ENCODE data around the gene HIVEP3.

DNA sequence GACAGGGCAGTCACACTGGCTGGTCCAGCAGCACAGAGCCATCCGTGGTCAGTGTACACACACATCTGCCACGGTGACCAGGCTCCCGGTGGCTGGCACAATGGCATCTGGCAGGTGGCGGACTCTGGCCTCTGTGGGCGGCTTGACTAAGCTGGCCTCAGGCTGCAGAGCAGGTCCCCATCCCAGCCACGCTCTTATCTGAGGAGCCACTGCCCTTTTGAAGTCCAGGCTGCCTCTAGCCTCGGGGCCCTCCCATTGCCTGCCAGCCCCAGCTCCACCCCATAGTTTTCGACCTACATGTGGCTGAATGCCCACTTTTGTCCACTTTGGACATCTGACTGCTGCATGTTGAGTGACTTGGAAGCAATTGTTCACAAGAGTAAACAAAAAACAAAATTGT, 404.3 kb downstream of the HIVEP3 start:
- TF ChIP-seq, protein P1, sequence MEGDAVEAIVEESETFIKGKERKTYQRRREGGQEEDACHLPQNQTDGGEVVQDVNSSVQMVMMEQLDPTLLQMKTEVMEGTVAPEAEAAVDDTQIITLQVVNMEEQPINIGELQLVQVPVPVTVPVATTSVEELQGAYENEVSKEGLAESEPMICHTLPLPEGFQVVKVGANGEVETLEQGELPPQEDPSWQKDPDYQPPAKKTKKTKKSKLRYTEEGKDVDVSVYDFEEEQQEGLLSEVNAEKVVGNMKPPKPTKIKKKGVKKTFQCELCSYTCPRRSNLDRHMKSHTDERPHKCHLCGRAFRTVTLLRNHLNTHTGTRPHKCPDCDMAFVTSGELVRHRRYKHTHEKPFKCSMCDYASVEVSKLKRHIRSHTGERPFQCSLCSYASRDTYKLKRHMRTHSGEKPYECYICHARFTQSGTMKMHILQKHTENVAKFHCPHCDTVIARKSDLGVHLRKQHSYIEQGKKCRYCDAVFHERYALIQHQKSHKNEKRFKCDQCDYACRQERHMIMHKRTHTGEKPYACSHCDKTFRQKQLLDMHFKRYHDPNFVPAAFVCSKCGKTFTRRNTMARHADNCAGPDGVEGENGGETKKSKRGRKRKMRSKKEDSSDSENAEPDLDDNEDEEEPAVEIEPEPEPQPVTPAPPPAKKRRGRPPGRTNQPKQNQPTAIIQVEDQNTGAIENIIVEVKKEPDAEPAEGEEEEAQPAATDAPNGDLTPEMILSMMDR (IDR thresholded peaks at IDR 0.05): no peak
- TF ChIP-seq POLR2A (IDR thresholded peaks at IDR 0.05) (no peak), EP300 (IDR thresholded peaks at IDR 0.05) (no peak)

Measured in tibial nerve (tissue), 4 donors.